ENCODE data around the gene TUBG2.
A peak's percentile ranks its signal among the peaks of the same experiment; 100 is the strongest.

DNA sequence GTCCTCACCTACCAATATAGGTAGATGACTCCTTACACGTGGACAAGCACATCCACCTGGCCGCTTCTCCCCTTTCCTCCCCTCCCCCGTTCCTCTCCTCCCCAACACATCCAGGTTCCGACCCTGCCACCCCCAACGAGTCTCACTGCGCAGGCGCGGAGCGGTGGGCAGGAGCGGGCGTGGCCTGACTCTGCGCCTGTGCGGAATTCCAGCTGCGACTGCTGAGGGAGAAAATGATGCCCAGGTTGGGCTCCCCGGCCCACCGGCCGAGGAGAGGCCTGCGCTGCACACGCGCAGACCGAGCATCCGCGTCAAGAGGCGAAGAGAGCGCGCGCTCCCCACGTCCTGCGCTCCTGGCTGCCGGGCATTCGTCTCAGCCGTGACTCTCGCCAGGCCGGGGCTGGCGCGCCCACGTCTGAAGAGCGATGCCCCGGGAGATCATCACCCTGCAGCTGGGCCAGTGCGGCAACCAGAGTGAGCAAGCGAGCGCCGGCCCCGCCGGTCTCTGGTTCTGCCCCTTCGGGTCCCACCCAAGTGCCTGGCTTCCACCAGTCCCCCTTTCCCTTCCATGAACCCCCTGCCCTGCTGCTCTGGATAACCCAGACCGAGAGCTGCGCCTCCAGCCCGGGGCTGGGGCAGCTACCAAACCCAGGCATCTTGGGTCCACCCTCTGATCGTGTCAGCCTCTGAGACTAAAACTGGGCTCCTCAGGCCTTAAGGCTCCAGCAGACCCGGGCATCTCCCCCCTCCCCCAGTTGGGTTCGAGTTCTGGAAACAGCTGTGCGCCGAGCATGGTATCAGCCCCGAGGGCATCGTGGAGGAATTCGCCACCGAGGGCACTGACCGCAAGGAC is at the start of gene TUBG2:
- TF ChIP-seq, protein P1, sequence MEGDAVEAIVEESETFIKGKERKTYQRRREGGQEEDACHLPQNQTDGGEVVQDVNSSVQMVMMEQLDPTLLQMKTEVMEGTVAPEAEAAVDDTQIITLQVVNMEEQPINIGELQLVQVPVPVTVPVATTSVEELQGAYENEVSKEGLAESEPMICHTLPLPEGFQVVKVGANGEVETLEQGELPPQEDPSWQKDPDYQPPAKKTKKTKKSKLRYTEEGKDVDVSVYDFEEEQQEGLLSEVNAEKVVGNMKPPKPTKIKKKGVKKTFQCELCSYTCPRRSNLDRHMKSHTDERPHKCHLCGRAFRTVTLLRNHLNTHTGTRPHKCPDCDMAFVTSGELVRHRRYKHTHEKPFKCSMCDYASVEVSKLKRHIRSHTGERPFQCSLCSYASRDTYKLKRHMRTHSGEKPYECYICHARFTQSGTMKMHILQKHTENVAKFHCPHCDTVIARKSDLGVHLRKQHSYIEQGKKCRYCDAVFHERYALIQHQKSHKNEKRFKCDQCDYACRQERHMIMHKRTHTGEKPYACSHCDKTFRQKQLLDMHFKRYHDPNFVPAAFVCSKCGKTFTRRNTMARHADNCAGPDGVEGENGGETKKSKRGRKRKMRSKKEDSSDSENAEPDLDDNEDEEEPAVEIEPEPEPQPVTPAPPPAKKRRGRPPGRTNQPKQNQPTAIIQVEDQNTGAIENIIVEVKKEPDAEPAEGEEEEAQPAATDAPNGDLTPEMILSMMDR (IDR thresholded peaks at IDR 0.05): no peak
- TF ChIP-seq POLR2AphosphoS5 (IDR thresholded peaks at IDR 0.05): peak; percentile 73
- no peak for TF ChIP-seq EP300 (IDR thresholded peaks at IDR 0.05)

All from gastroesophageal sphincter (tissue), 3 donors.